NCI-H2107 treated with DMSO at 0.1 percent for 48 hours (cell line): ENCODE results near the gene PTGDR2.

Source experiments
- DNase-seq: peaks from one replicate; lab custom pipeline; 2025; ENCODE audit not compliant: unreplicated experiment; lab: John Stamatoyannopoulos, UW

PTGDR2 gene

GRCh38 chr11:60874421-60875365, 18.9 kb upstream of the PTGDR2 start:
- no peak for DNase-seq

GRCh38 chr11:60873533-60873932, 17.8 kb upstream of the PTGDR2 start:
- no peak for DNase-seq

GRCh38 chr11:60872961-60873524, 17.3 kb upstream of the PTGDR2 start:
- no peak for DNase-seq

GRCh38 chr11:60872124-60872960, 16.6 kb upstream of the PTGDR2 start:
- DNase-seq, result no peak

GRCh38 chr11:60871378-60872061, 15.8 kb upstream of the PTGDR2 start:
- DNase-seq, result no peak

- DNase-seq, result no peak
Observed at GRCh38 chr11:60870733-60871377, 15.1 kb upstream of the PTGDR2 start.

GRCh38 chr11:60870276-60870675, 14.5 kb upstream of the PTGDR2 start:
- DNase-seq, result no peak

- DNase-seq, result no peak
Observed at GRCh38 chr11:60869451-60869825, 13.7 kb upstream of the PTGDR2 start.

GRCh38 chr11:60868682-60869450, 13.1 kb upstream of the PTGDR2 start:
- no peak for DNase-seq

- DNase-seq, result no peak
Observed at GRCh38 chr11:60867871-60868681, 12.3 kb upstream of the PTGDR2 start.

GRCh38 chr11:60866911-60867870, 11.4 kb upstream of the PTGDR2 start, which contains the start of gene ZP1:
Gene ZP1 (plus strand): TSS chr11:60867542. CDS start chr11:60867562, 20 bp downstream.
- DNase-seq, result no peak

GRCh38 chr11:60864856-60865513, 9.2 kb upstream of the PTGDR2 start:
- DNase-seq, result no peak

GRCh38 chr11:60863550-60864521, 8.1 kb upstream of the PTGDR2 start:
- DNase-seq, result no peak

- no peak for DNase-seq
Observed at GRCh38 chr11:60862171-60862570, 6.4 kb upstream of the PTGDR2 start.

- DNase-seq, result peak; percentile 68
Observed at GRCh38 chr11:60860943-60861342, 5.2 kb upstream of the PTGDR2 start.
